Trophoblast cell (in vitro differentiated cells and primary cell): ENCODE measurements around the gene PRPS1.
A peak's percentile ranks its signal among the peaks of the same experiment; 100 is the strongest.

Source experiments
- DNase-seq, 2 donors: peaks; one replicate each; pipeline ENCODE4 v3.0.0-alpha.2; 2016
- H2AFZ ChIP-seq: 2 replicates; pipeline ENCODE4 v1.6.1; 2013; ENCODE audit warnings: low read length, moderate library complexity, mild to moderate bottlenecking; ENCODE audit not compliant: insufficient read depth, poor library complexity
- H2AK5ac ChIP-seq: 2 replicates; pipeline ENCODE4 v1.6.1; 2013; ENCODE audit warnings: mild to moderate bottlenecking, low read length
- H2BK120ac ChIP-seq: 2 replicates; pipeline ENCODE4 v1.6.1; 2013; ENCODE audit warnings: low read length, mild to moderate bottlenecking, moderate library complexity; ENCODE audit not compliant: insufficient read depth, poor library complexity
- H2BK12ac ChIP-seq: 2 replicates; pipeline ENCODE4 v1.6.1; 2013; ENCODE audit warnings: mild to moderate bottlenecking, low read length, moderate library complexity
- H2BK5ac ChIP-seq: 2 replicates; pipeline ENCODE4 v1.6.1; 2013; ENCODE audit warnings: low read length, low read depth, moderate library complexity, mild to moderate bottlenecking; ENCODE audit not compliant: poor library complexity
- H3K14ac ChIP-seq: 2 replicates; pipeline ENCODE4 v1.6.1; 2013; ENCODE audit warnings: mild to moderate bottlenecking, low read length
- H3K18ac ChIP-seq: 2 replicates; pipeline ENCODE4 v1.6.1; 2013; ENCODE audit warnings: mild to moderate bottlenecking, low read length
- H3K23ac ChIP-seq: 2 replicates; pipeline ENCODE4 v1.6.1; 2013; ENCODE audit warnings: low read length
- H3K27ac ChIP-seq: 2 replicates; pipeline ENCODE4 v1.5.1; 2013; ENCODE audit warnings: low read depth, mild to moderate bottlenecking, inconsistent platforms, low read length, moderate library complexity
- H3K27me3 ChIP-seq: 2 replicates; pipeline ENCODE4 v1.6.1; 2013; ENCODE audit warnings: inconsistent platforms, mild to moderate bottlenecking, low read length, moderate library complexity; ENCODE audit not compliant: insufficient read depth
- H3K36me3 ChIP-seq, 2 experiments: 1 replicate in 1 of 2; 2 replicates in 1 of 2; pipeline ENCODE4 v1.6.1; 2013; ENCODE audit warnings: low read length in 2 of 2, mild to moderate bottlenecking in 2 of 2, moderate library complexity in 1 of 2; ENCODE audit not compliant: insufficient read depth in 2 of 2, control insufficient read depth in 1 of 2
- H3K4ac ChIP-seq: 2 replicates; pipeline ENCODE4 v1.6.1; 2013; ENCODE audit warnings: low read depth, mild to moderate bottlenecking, low read length, moderate library complexity
- H3K4me1 ChIP-seq, 2 experiments: 1 replicate in 1 of 2; 2 replicates in 1 of 2; pipeline ENCODE4 v1.6.1; 2013; ENCODE audit warnings: low read length in 2 of 2, mild to moderate bottlenecking in 2 of 2, moderate library complexity in 1 of 2; ENCODE audit not compliant: insufficient read depth in 2 of 2, control insufficient read depth in 1 of 2
- H3K4me2 ChIP-seq: 2 replicates; pipeline ENCODE4 v1.6.1; 2013; ENCODE audit warnings: inconsistent platforms, mild to moderate bottlenecking, low read length, moderate library complexity
- H3K4me3 ChIP-seq: 2 replicates; pipeline ENCODE4 v1.5.1; 2013; ENCODE audit warnings: mild to moderate bottlenecking, low read depth, low read length, inconsistent platforms
- H3K79me1 ChIP-seq: one replicate; pipeline ENCODE4 v1.6.1; 2013; ENCODE audit warnings: low read length
- H3K79me2 ChIP-seq: 2 replicates; pipeline ENCODE4 v1.6.1; 2013; ENCODE audit warnings: low read length, mild to moderate bottlenecking; ENCODE audit not compliant: control insufficient read depth, insufficient read depth, poor library complexity
- H3K9ac ChIP-seq: 2 replicates; pipeline ENCODE4 v1.6.1; 2013; ENCODE audit warnings: mild to moderate bottlenecking, low read length
- H3K9me3 ChIP-seq: 2 replicates; pipeline ENCODE4 v1.6.1; 2013; ENCODE audit warnings: low read depth, mild to moderate bottlenecking, control low read depth, inconsistent platforms, low read length; ENCODE audit not compliant: insufficient read depth
- H4K12ac ChIP-seq: 2 replicates; pipeline ENCODE4 v1.6.1; 2013; ENCODE audit warnings: low read depth, mild to moderate bottlenecking, low read length, moderate library complexity
- H4K8ac ChIP-seq: 2 replicates; pipeline ENCODE4 v1.6.1; 2013; ENCODE audit warnings: low read depth, mild to moderate bottlenecking, low read length, moderate library complexity
- H4K91ac ChIP-seq: one replicate; pipeline ENCODE4 v1.6.1; 2013; ENCODE audit warnings: low read depth, mild to moderate bottlenecking, low read length, moderate library complexity
- WGBS: extraction: QIAGEN DNeasy Blood & Tissue Kit; methylation state at CpG from one replicate; pipeline ENCODE4 v1.1.7; 2013; ENCODE audit warnings: missing lambda C conversion rate; ENCODE audit not compliant: insufficient read length, insufficient coverage; ENCODE audit errors: extremely low coverage; 5-methylcytosine and 5-hydroxymethylcytosine counted together

Gene PRPS1

GRCh38 chrX:107656978-107657377, 28.7 kb downstream of the PRPS1 start:
- no peaks in the 10 kb centered on the region for H3K27me3 ChIP-seq
- H3K18ac ChIP-seq: no peak overlapping the region
- H2BK5ac ChIP-seq: no peak overlapping the region
- WGBS: no CpG with 5 or more reads among the region's 5 CpGs
- H3K4me1 ChIP-seq: peaks cover 0 to 8% of the 10 kb centered on the region in 2 experiments
- no peak overlapping the region for H4K8ac ChIP-seq
- H4K91ac ChIP-seq: no peak overlapping the region
- no peak overlapping the region for H3K4me2 ChIP-seq
- no peak overlapping the region for H2AFZ ChIP-seq
- H3K79me1 ChIP-seq: no peaks in the 10 kb centered on the region
- no peak overlapping the region for H2BK12ac ChIP-seq
- no peak overlapping the region for H3K4ac ChIP-seq
- no peak overlapping the region for H3K9ac ChIP-seq
- no peak overlapping the region for H3K14ac ChIP-seq
- no peak overlapping the region for H3K4me3 ChIP-seq
- no peaks in the 10 kb centered on the region for H3K9me3 ChIP-seq
- peaks cover 0 to 2% of the 10 kb centered on the region in 2 experiments for H3K36me3 ChIP-seq
- no peak overlapping the region for H2AK5ac ChIP-seq
- H4K12ac ChIP-seq: no peak overlapping the region
- H3K23ac ChIP-seq: no peak overlapping the region
- H3K79me2 ChIP-seq: no peaks in the 10 kb centered on the region
- DNase-seq: no peak
- no peak overlapping the region for H2BK120ac ChIP-seq
- H3K27ac ChIP-seq: no peak overlapping the region

GRCh38 chrX:107658660-107659059, 30.4 kb downstream of the PRPS1 start:
- H3K14ac ChIP-seq: no peak overlapping the region
- H3K4me1 ChIP-seq: peaks cover 0 to 8% of the 10 kb centered on the region in 2 experiments
- DNase-seq: no peak
- H3K79me2 ChIP-seq: no peaks in the 10 kb centered on the region
- no peaks in the 10 kb centered on the region for H3K36me3 ChIP-seq
- no peak overlapping the region for H2AK5ac ChIP-seq
- no peak overlapping the region for H3K4me3 ChIP-seq
- no peak overlapping the region for H2AFZ ChIP-seq
- no peak overlapping the region for H4K91ac ChIP-seq
- no peak overlapping the region for H3K18ac ChIP-seq
- no peak overlapping the region for H3K4ac ChIP-seq
- H4K8ac ChIP-seq: no peak overlapping the region
- no CpG with 5 or more reads among the region's 5 CpGs for WGBS
- H3K4me2 ChIP-seq: no peak overlapping the region
- H4K12ac ChIP-seq: no peak overlapping the region
- H3K27me3 ChIP-seq: no peaks in the 10 kb centered on the region
- no peak overlapping the region for H3K27ac ChIP-seq
- no peak overlapping the region for H2BK12ac ChIP-seq
- no peaks in the 10 kb centered on the region for H3K9me3 ChIP-seq
- no peak overlapping the region for H3K9ac ChIP-seq
- no peak overlapping the region for H3K23ac ChIP-seq
- H3K79me1 ChIP-seq: no peaks in the 10 kb centered on the region
- no peak overlapping the region for H2BK120ac ChIP-seq
- no peak overlapping the region for H2BK5ac ChIP-seq

GRCh38 chrX:107659286-107659685, 31.0 kb downstream of the PRPS1 start:
- no peak overlapping the region for H4K91ac ChIP-seq
- H3K14ac ChIP-seq: no peak overlapping the region
- H3K9ac ChIP-seq: no peak overlapping the region
- H3K23ac ChIP-seq: no peak overlapping the region
- no peaks in the 10 kb centered on the region for H3K36me3 ChIP-seq
- H2AK5ac ChIP-seq: no peak overlapping the region
- no peak overlapping the region for H2AFZ ChIP-seq
- no peak overlapping the region for H3K18ac ChIP-seq
- no peaks in the 10 kb centered on the region for H3K27me3 ChIP-seq
- no peak overlapping the region for H2BK5ac ChIP-seq
- H3K79me1 ChIP-seq: no peaks in the 10 kb centered on the region
- no peaks in the 10 kb centered on the region for H3K79me2 ChIP-seq
- no peaks in the 10 kb centered on the region for H3K9me3 ChIP-seq
- H3K4me3 ChIP-seq: no peak overlapping the region
- H3K27ac ChIP-seq: no peak overlapping the region
- no peak for DNase-seq
- H3K4me1 ChIP-seq: peaks cover 0 to 8% of the 10 kb centered on the region in 2 experiments
- H2BK120ac ChIP-seq: no peak overlapping the region
- H3K4me2 ChIP-seq: no peak overlapping the region
- whole genome bisulfite sequencing: no CpG with 5 or more reads among the region's 4 CpGs
- H4K12ac ChIP-seq: no peak overlapping the region
- no peak overlapping the region for H3K4ac ChIP-seq
- no peak overlapping the region for H4K8ac ChIP-seq
- H2BK12ac ChIP-seq: no peak overlapping the region

- Histone ChIP-seq H2BK120ac (no peak overlapping the region), H4K12ac (no peak overlapping the region), H4K8ac (no peak overlapping the region), H3K27ac (no peak overlapping the region), H3K18ac (no peak overlapping the region), H3K79me2 (no peaks in the 10 kb centered on the region), H3K23ac (no peak overlapping the region), H3K4ac (no peak overlapping the region), H2AK5ac (no peak overlapping the region), H3K36me3 (no peaks in the 10 kb centered on the region), H3K9me3 (no peaks in the 10 kb centered on the region), H4K91ac (no peak overlapping the region), H3K4me1 (peaks cover 0 to 8% of the 10 kb centered on the region in 2 experiments), H3K79me1 (no peaks in the 10 kb centered on the region), H2BK12ac (no peak overlapping the region), H3K4me3 (no peak overlapping the region), H3K27me3 (no peaks in the 10 kb centered on the region), H3K4me2 (no peak overlapping the region), H2BK5ac (no peak overlapping the region), H3K14ac (no peak overlapping the region), H3K9ac (no peak overlapping the region), H2AFZ (no peak overlapping the region)
- no CpG with 5 or more reads among the region's 1 CpG for WGBS
- peak in 1 of 2 donors; percentile 57 for DNase-seq
Observed at GRCh38 chrX:107659768-107660167, 31.5 kb downstream of the PRPS1 start.
